ENCODE results near the gene RNU5B-1.
"Not testable (repeated sequence)": the region's sequence is repeated elsewhere in the genome, so short reads cannot be mapped to it uniquely, and the experiment has no call there.

Gene RNU5B-1

GRCh38 chr15:65337436-65338070, 33.1 kb downstream of the RNU5B-1 start:
- H3K4me3 ChIP-seq (ENCODE audit: low read depth, low read length), result no peak overlapping the region
- no peak for DNase-seq (ENCODE audit: low read depth)

- H3K4me3 ChIP-seq (ENCODE audit: low read depth, low read length), result no peak overlapping the region
- no peak for DNase-seq (ENCODE audit: low read depth)
Measured at GRCh38 chr15:65338366-65338765, 33.9 kb downstream of the RNU5B-1 start.

- H3K4me3 ChIP-seq (ENCODE audit: low read depth, low read length), result no peak overlapping the region
- DNase-seq (ENCODE audit: low read depth), result no peak
Measured at GRCh38 chr15:65338823-65339222, 34.3 kb downstream of the RNU5B-1 start.

- no peak overlapping the region for H3K4me3 ChIP-seq (ENCODE audit: low read depth, low read length)
- no peak for DNase-seq (ENCODE audit: low read depth)
Measured at GRCh38 chr15:65339416-65339815, 34.9 kb downstream of the RNU5B-1 start.

DNA sequence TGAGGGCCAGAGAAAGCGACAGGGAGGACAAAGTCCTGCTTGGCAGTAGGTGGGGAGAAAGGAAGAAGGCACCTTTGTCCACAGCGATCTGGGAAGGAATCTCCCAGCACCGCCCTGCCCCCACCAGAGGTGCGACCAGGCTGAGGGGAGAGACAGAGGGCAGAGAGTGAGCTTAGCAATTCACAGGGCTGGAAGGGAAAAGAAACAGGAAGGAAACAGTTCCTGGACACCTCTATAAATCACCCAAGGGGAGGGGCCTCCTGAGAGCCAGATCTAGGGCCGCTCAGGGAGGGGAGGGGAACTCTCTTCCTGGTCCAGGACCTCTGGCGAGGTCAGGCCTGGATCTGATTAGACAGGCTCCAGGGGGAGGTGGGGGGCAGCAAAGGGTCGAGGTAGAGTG, 35.4 kb downstream of the RNU5B-1 start:
- H3K4me3 ChIP-seq (ENCODE audit: low read depth, low read length), result no peak overlapping the region
- DNase-seq (ENCODE audit: low read depth), result no peak

- no peak for DNase-seq (ENCODE audit: low read depth)
- H3K4me3 ChIP-seq (ENCODE audit: low read depth, low read length), result no peak overlapping the region
Measured at GRCh38 chr15:65342493-65342892, 38.0 kb downstream of the RNU5B-1 start.

DNA sequence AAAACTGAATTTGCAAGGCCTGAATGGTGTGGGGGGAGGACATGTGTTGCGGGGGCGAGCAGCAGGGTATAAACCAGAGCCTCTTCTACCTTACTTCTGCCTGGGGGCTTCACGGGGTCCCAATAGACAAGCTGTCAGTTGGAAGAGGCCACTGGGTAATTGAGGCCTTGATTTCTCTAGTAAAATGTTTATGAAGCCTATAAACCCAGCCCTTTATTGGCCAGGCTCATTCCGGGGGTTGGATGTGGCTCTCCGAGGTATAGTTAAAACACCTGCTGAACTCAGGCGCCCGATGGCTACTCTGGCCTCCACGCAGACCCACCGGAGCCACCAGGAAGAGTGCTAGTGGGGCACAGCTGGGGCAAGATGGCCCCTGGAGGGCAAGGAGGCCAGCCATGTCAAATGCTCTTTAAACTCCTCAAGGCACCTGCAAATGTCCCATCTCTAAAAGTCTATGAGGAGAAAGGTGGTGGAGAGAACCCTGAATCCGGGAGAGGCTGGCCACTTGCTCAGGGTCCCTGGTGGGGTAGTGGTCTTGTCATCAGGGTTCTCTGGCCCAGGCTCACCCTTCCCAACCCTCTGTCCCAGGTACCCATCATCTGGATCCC, 39.0 kb downstream of the RNU5B-1 start:
- DNase-seq (ENCODE audit: low read depth), result no peak
- H3K4me3 ChIP-seq (ENCODE audit: low read depth, low read length), result no peak overlapping the region

GRCh38 chr15:65344214-65344913, 39.9 kb downstream of the RNU5B-1 start:
- no peak for DNase-seq (ENCODE audit: low read depth)
- H3K4me3 ChIP-seq (ENCODE audit: low read depth, low read length), result no peak overlapping the region

DNA sequence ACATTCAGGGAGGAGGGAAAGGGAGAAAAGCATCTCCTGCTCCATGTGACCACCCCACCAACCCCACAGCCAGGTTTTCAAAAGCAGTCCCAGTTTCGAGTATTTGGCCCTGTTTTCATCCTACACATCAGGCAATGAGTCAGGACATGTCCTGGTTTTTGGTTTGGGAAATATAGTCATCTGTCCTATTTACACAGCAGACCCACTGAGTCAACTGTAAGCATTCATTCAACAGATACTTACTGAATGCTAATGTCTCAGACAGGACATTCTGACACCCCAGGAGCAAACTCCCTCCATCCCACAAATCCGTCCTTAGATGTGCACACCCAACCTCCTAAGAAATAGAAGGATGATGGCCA, 40.4 kb downstream of the RNU5B-1 start:
- no peak overlapping the region for H3K4me3 ChIP-seq (ENCODE audit: low read depth, low read length)

GRCh38 chr15:65346856-65347598, 42.5 kb downstream of the RNU5B-1 start:
- DNase-seq (ENCODE audit: low read depth), result no peak
- H3K4me3 ChIP-seq (ENCODE audit: low read depth, low read length), result no peak overlapping the region

More for the DNA sequence above, 40.4 kb downstream of the RNU5B-1 start:
- no peak for DNase-seq (ENCODE audit: low read depth)

- not testable (repeated sequence) for H3K4me3 ChIP-seq (ENCODE audit: low read depth, low read length); DNase-seq (ENCODE audit: low read depth)
Measured at GRCh38 chr15:65347756-65348155, 43.3 kb downstream of the RNU5B-1 start.

DNA sequence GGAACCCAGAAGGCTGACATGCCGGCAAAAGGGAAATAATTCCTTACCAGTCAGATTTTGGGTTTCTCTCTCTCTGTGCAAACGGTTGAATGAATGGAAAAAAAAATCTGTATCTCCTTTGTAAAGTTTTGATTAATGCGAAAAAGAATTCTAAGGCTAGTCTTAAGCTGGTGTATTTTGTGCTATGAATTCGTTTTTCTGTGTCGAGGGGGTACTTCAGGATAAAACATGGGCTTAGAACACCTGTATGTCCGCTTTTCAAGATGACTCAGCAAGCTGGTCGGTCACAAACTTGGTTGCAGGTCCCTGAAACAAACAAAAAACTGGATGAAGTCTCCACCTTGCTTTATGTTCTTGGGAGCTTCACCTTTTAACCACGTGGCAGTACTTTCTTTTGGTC, 44.9 kb downstream of the RNU5B-1 start:
- no peak overlapping the region for H3K4me3 ChIP-seq (ENCODE audit: low read depth, low read length)
- no peak for DNase-seq (ENCODE audit: low read depth)

GRCh38 chr15:65351972-65352371, 47.5 kb downstream of the RNU5B-1 start:
- not testable (repeated sequence) for H3K4me3 ChIP-seq (ENCODE audit: low read depth, low read length); DNase-seq (ENCODE audit: low read depth)
